Left colon (tissue), 2 donors: Measurements from ENCODE around the gene SELENOV. TPM values are rescaled to one million over a fixed set of nuclear protein-coding genes. Genes with fewer than 3 reads are reported as not detected.

Source experiments
- ATAC-seq: fragments of 200-7000 bp; cut with Tn5 transposase; one replicate; pipeline ENCODE4 v1.9.1; 2020; ENCODE audit warnings: mild to moderate bottlenecking, moderate library complexity
- DNase-seq, 2 donors: peaks; one replicate each; pipeline ENCODE4 v3.0.0-alpha.2; 2020
- intact Hi-C, 2 donors: fragments of 100-400 bp; cut with DNase I in 1 of 2; cut with micrococcal nuclease in 1 of 2; formaldehyde crosslinking; loops; one replicate each; pipeline versions ENCODE4 v1.11.2 to v1.14.0; 2022; cut with DNase I, micrococcal nuclease
- total RNA-seq, 2 donors: library from RNA; stranded (reverse); fragmentation: NEBNext Ultra II Directional; extraction: Animal tissue kit (Norgen Biotek cat#: 25700); gene quantifications; one replicate each; pipeline ENCODE4 v1.2.1, GENCODE V29; 2021
- donor health status: DM: no; HTN: no; CAD: no.
- donor health status: DM: yes; HTN: yes; CAD: no.

SELENOV gene
- total RNA-seq, 2 donors from 2014 or later, result not detected

GRCh38 chr19:39544226-39544903 is 29.4 kb downstream of the SELENOV start:
- DNase-seq, result no peak
- intact Hi-C loops, result no loop called here

GRCh38 chr19:39544911-39545310 is 30.0 kb downstream of the SELENOV start:
- DNase-seq, result no peak

More at GRCh38 chr19:39544226-39544903, 29.4 kb downstream of the SELENOV start:
- no peak for ATAC-seq

GRCh38 chr19:39546599-39546998 is 31.7 kb downstream of the SELENOV start:
- ATAC-seq (no peak), DNase-seq (no peak)
- intact Hi-C loops, result no loop called here

More at GRCh38 chr19:39544911-39545310, 30.0 kb downstream of the SELENOV start:
- intact Hi-C loops, result no loop called here
- ATAC-seq, result no peak

- DNase-seq (no peak), ATAC-seq (no peak)
- intact Hi-C loops, result loop anchor here in 1 of 2 donors (10.0 kb wide), 1 partner anchor 125 kb away; no protein-coding TSS in a partner anchor
Observed at GRCh38 chr19:39550197-39550596, 35.3 kb downstream of the SELENOV start.

GRCh38 chr19:39553082-39553652 is 38.2 kb downstream of the SELENOV start:
- DNase-seq (no peak), ATAC-seq (no peak)
- intact Hi-C loops, result loop anchor here in 1 of 2 donors (10.0 kb wide), 1 partner anchor 122 kb away; no protein-coding TSS in a partner anchor

GRCh38 chr19:39554701-39555311 is 39.9 kb downstream of the SELENOV start:
- intact Hi-C loops, result loop anchor here in 1 of 2 donors (10.0 kb wide), 1 partner anchor 120 kb away; no protein-coding TSS in a partner anchor
- ATAC-seq (no peak), DNase-seq (no peak)

GRCh38 chr19:39555883-39556282 is 40.9 kb downstream of the SELENOV start:
- ATAC-seq (no peak), DNase-seq (no peak)
- intact Hi-C loops, result loop anchor here in 1 of 2 donors (10.0 kb wide), 1 partner anchor 119 kb away; no protein-coding TSS in a partner anchor

- no peak for ATAC-seq
- DNase-seq, result no peak
- intact Hi-C loops, result loop anchor here in 1 of 2 donors (10.0 kb wide), 1 partner anchor 117 kb away; no protein-coding TSS in a partner anchor
Observed at GRCh38 chr19:39557811-39558623, 43.1 kb downstream of the SELENOV start.

GRCh38 chr19:39558624-39559117 is 43.7 kb downstream of the SELENOV start:
- ATAC-seq (no peak), DNase-seq (no peak)
- intact Hi-C loops, result loop anchor here in 1 of 2 donors (10.0 kb wide), 1 partner anchor 116 kb away; no protein-coding TSS in a partner anchor

GRCh38 chr19:39563408-39563807 is 48.5 kb downstream of the SELENOV start:
- no peak for ATAC-seq
- DNase-seq, result no peak
- intact Hi-C loops, result no loop called here

- no peak for DNase-seq
- intact Hi-C loops, result no loop called here
- no peak for ATAC-seq
Observed at GRCh38 chr19:39566064-39566463, 51.1 kb downstream of the SELENOV start.

- ATAC-seq, result no peak
- intact Hi-C loops, result no loop called here
- DNase-seq, result no peak
Observed at GRCh38 chr19:39568604-39569003, 53.7 kb downstream of the SELENOV start.

Other genes starting within 250 kb of the SELENOV start
- not detected for gene IFNL2, start 246.7 kb upstream of the SELENOV start, total RNA-seq
- gene IFNL1, start 218.7 kb upstream of the SELENOV start, total RNA-seq, result not detected
- gene LRFN1, start 194.3 kb upstream of the SELENOV start, total RNA-seq, result under 1 TPM; 0.18 to 0.61 TPM
- 10 to 100 TPM in 1 of 2 donors, 1 to 10 TPM in 1; 7.0 to 17.8 TPM for gene GMFG, start 179.1 kb upstream of the SELENOV start, total RNA-seq
- gene SAMD4B, start 172.7 kb upstream of the SELENOV start, total RNA-seq, result 10 to 100 TPM; 65.2 to 72.2 TPM
- gene PAF1, start 124.0 kb upstream of the SELENOV start, total RNA-seq, result 10 to 100 TPM; 30.5 to 31.2 TPM
- 10 to 100 TPM; 30.4 to 32.4 TPM for gene MED29, start 123.8 kb upstream of the SELENOV start, total RNA-seq
- gene ZFP36, start 108.3 kb upstream of the SELENOV start, total RNA-seq, result 100 to 1,000 TPM; 152 to 391 TPM
- 1 to 10 TPM; 6.2 to 9.3 TPM for gene PLEKHG2, start 102.5 kb upstream of the SELENOV start, total RNA-seq
- gene RPS16, start 79.2 kb upstream of the SELENOV start, total RNA-seq, result 1,000 to 10,000 TPM; 1,556 to 1,578 TPM
- gene SUPT5H, start 69.6 kb upstream of the SELENOV start, total RNA-seq, result 100 to 1,000 TPM in 1 of 2 donors, 10 to 100 TPM in 1; 89.1 to 101 TPM
- gene TIMM50, start 34.3 kb upstream of the SELENOV start, total RNA-seq, result 10 to 100 TPM; 40.8 to 47.8 TPM
- under 1 TPM in 1 of 2 donors, not detected in 1; 0.12 TPM for gene DLL3, start 16.2 kb upstream of the SELENOV start, total RNA-seq
- under 1 TPM; 0.15 to 0.75 TPM for gene EID2B, start 17.7 kb downstream of the SELENOV start, total RNA-seq
- 10 to 100 TPM; 10.4 to 10.6 TPM for gene EID2, start 25.0 kb downstream of the SELENOV start, total RNA-seq
- gene LGALS13, start 87.4 kb downstream of the SELENOV start, total RNA-seq, result not detected
- gene LGALS16, start 140.8 kb downstream of the SELENOV start, total RNA-seq, result not detected
- gene LGALS14, start 189.3 kb downstream of the SELENOV start, total RNA-seq, result not detected
- gene CLC, start 222.9 kb downstream of the SELENOV start, total RNA-seq, result 1 to 10 TPM in 1 of 2 donors, not detected in 1; 1.8 TPM